ENCODE data around the gene AKAP11.

DNA sequence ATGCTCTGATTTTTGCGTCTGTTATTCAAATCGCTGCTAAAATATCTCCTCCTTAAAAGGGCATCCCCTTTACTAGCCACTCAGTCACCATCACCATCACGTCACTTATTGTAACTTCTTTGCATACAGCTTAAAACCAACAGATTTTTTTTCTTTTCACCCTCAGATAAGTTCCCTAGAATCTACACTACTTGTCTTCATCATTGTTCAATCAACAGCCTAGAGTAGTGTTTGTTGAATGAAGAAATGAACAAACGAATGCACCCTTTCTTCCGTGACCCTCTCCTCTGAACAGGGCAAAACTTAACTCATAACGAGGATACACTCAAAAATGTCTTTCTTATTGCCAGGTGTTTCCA lies 1.1 kb upstream of the AKAP11 start:
- TF ChIP-seq POLR2A (IDR thresholded peaks at IDR 0.05) = no peak
- TF ChIP-seq, protein P1, sequence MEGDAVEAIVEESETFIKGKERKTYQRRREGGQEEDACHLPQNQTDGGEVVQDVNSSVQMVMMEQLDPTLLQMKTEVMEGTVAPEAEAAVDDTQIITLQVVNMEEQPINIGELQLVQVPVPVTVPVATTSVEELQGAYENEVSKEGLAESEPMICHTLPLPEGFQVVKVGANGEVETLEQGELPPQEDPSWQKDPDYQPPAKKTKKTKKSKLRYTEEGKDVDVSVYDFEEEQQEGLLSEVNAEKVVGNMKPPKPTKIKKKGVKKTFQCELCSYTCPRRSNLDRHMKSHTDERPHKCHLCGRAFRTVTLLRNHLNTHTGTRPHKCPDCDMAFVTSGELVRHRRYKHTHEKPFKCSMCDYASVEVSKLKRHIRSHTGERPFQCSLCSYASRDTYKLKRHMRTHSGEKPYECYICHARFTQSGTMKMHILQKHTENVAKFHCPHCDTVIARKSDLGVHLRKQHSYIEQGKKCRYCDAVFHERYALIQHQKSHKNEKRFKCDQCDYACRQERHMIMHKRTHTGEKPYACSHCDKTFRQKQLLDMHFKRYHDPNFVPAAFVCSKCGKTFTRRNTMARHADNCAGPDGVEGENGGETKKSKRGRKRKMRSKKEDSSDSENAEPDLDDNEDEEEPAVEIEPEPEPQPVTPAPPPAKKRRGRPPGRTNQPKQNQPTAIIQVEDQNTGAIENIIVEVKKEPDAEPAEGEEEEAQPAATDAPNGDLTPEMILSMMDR (IDR thresholded peaks at IDR 0.05) = no peak
- no peak for TF ChIP-seq POLR2AphosphoS5 (IDR thresholded peaks at IDR 0.05)

All from breast epithelium (tissue), 3 donors.